Smooth muscle cell (in vitro differentiated cells): ENCODE data around the gene TMEM54. TPM values are rescaled to one million over a fixed set of nuclear protein-coding genes. Genes with fewer than 3 reads are reported as not detected.

Source experiments
- DNase-seq: peaks from one replicate; lab custom pipeline; 2025; ENCODE audit not compliant: unreplicated experiment; lab: John Stamatoyannopoulos, UW
- H2AFZ ChIP-seq: fragments of 200-600 bp; sonication (generic); 2 replicates; pipeline ENCODE4 v1.6.0; 2016; ENCODE audit warnings: antibody characterized with exemption, low read depth, mild to moderate bottlenecking
- H3F3A ChIP-seq: fragments of 200-600 bp; sonication (generic); 2 replicates; pipeline ENCODE4 v1.6.0; 2017; ENCODE audit warnings: antibody characterized with exemption, low read depth
- H3K27ac ChIP-seq: fragments of 200-600 bp; sonication (generic); 2 replicates; pipeline ENCODE4 v1.5.1; 2016; ENCODE audit warnings: low read depth, mild to moderate bottlenecking
- H3K27me3 ChIP-seq: fragments of 200-600 bp; sonication (generic); 2 replicates; pipeline ENCODE4 v1.6.1; 2016; ENCODE audit warnings: low read depth, mild to moderate bottlenecking
- H3K36me3 ChIP-seq: fragments of 200-600 bp; sonication (generic); 2 replicates; pipeline ENCODE4 v1.5.1; 2016; ENCODE audit warnings: low read depth
- H3K4me1 ChIP-seq: fragments of 200-600 bp; sonication (generic); 2 replicates; pipeline ENCODE4 v1.5.1; 2016; ENCODE audit warnings: low read depth
- H3K4me2 ChIP-seq: fragments of 200-600 bp; sonication (generic); 2 replicates; pipeline ENCODE4 v1.6.0; 2016; ENCODE audit warnings: mild to moderate bottlenecking
- H3K4me3 ChIP-seq: fragments of 200-600 bp; sonication (generic); 2 replicates; pipeline ENCODE4 v1.5.1; 2016; ENCODE audit warnings: mild to moderate bottlenecking
- H3K79me2 ChIP-seq: fragments of 200-600 bp; sonication (generic); 2 replicates; pipeline ENCODE4 v1.6.0; 2016; ENCODE audit warnings: low read depth, mild to moderate bottlenecking
- H3K9ac ChIP-seq: fragments of 200-600 bp; sonication (generic); 2 replicates; pipeline ENCODE4 v1.6.0; 2016; ENCODE audit warnings: low read depth
- H3K9me3 ChIP-seq: fragments of 200-600 bp; sonication (generic); replicated peaks from 2 replicates; pipeline ENCODE4 v1.5.1; 2016; ENCODE audit warnings: low read depth
- H4K20me1 ChIP-seq: fragments of 200-600 bp; sonication (generic); 2 replicates; pipeline ENCODE4 v1.6.0; 2016; ENCODE audit warnings: low read depth
- CTCF ChIP-seq: fragments of 200-600 bp; sonication (generic); IDR thresholded peaks from 2 replicates; pipeline ENCODE4 v1.5.1; 2017; ENCODE audit warnings: borderline replicate concordance, mild to moderate bottlenecking, antibody characterized with exemption; ENCODE audit not compliant: insufficient read depth, poor library complexity, severe bottlenecking
- WGBS: methylation state at CpG from one replicate; pipeline ENCODE4 v1.1.7; 2016; ENCODE audit warnings: low lambda C conversion rate; 5-methylcytosine and 5-hydroxymethylcytosine counted together
- polyA plus RNA-seq: library from polyadenylated mRNA; unstranded; fragments of >200 nt; fragmentation: Nextera tagmentation; extraction: Ambion mirVana; gene quantifications from 2 replicates; pipeline ENCODE4 v1.2.1, GENCODE V29; 2016
- total RNA-seq: library from RNA; depleted of rRNA; stranded (reverse); fragments of >200 nt; gene quantifications from 2 replicates; pipeline ENCODE4 v1.2.3, GENCODE V29; 2014

Gene TMEM54
- total and polyA plus RNA-seq, 2 experiments from 2014 or later = 59.0 to 84.1 TPM

GRCh38 chr1:32915766-32916706, 14.8 kb upstream of the TMEM54 start:
- no peak for TF ChIP-seq CTCF
- H3K4me1 ChIP-seq = no peaks in the 10 kb centered on the region
- no peaks in the 10 kb centered on the region for H3K79me2 ChIP-seq
- WGBS = 93% methylated on average over 12 of the region's 12 CpGs
- DNase-seq = no peak
- no peak overlapping the region for H3K4me2 ChIP-seq
- no peak overlapping the region for H3K27ac ChIP-seq
- no peaks in the 10 kb centered on the region for H3F3A ChIP-seq
- no peak overlapping the region for H2AFZ ChIP-seq
- H3K4me3 ChIP-seq = no peak overlapping the region
- no peaks in the 10 kb centered on the region for H3K27me3 ChIP-seq
- H3K9ac ChIP-seq = no peak overlapping the region
- no peaks in the 10 kb centered on the region for H3K36me3 ChIP-seq
- H3K9me3 ChIP-seq = no peaks in the 10 kb centered on the region
- H4K20me1 ChIP-seq = no peaks in the 10 kb centered on the region

- Histone ChIP-seq H2AFZ (no peak overlapping the region), H3K79me2 (no peaks in the 10 kb centered on the region), H3K4me2 (no peak overlapping the region), H3K36me3 (no peaks in the 10 kb centered on the region), H3K4me1 (no peaks in the 10 kb centered on the region), H3K27ac (no peak overlapping the region), H3K9ac (no peak overlapping the region), H3K27me3 (no peaks in the 10 kb centered on the region), H3K9me3 (no peaks in the 10 kb centered on the region), H3K4me3 (no peak overlapping the region), H3F3A (no peaks in the 10 kb centered on the region), H4K20me1 (no peaks in the 10 kb centered on the region)
- WGBS = 89% methylated on average over 5 of the region's 5 CpGs
- TF ChIP-seq CTCF = no peak
- DNase-seq = no peak
These were observed 9.1 kb upstream of the TMEM54 start for GRCh38 chr1:32910319-32910718.

- Histone ChIP-seq H3K4me3 (no peak overlapping the region), H3K36me3 (no peaks in the 10 kb centered on the region), H3K79me2 (no peaks in the 10 kb centered on the region), H3F3A (no peaks in the 10 kb centered on the region), H3K27me3 (no peaks in the 10 kb centered on the region), H3K4me1 (no peaks in the 10 kb centered on the region), H3K4me2 (no peak overlapping the region), H2AFZ (peak overlapping the region; percentile 30), H3K9ac (no peak overlapping the region), H3K27ac (no peak overlapping the region), H3K9me3 (no peaks in the 10 kb centered on the region), H4K20me1 (no peaks in the 10 kb centered on the region)
- 33% methylated on average over 4 of the region's 4 CpGs for WGBS
- TF ChIP-seq CTCF = no peak
- no peak for DNase-seq
These were observed 6.2 kb upstream of the TMEM54 start for GRCh38 chr1:32907435-32907834.
